NCI-H1048 (cell line): ENCODE data around the gene OR5AK2.
"Not testable (repeated sequence)": the region's sequence is repeated elsewhere in the genome, so short reads cannot be mapped to it uniquely, and the experiment has no call there.

Experiments
- DNase-seq: peaks from one replicate; lab custom pipeline; 2025; lab: John Stamatoyannopoulos, UW

OR5AK2 gene

GRCh38 chr11:56988614-56989013 lies at the start of gene OR5AK2:
TSS of gene OR5AK2 (plus strand) at chr11:56988914. CDS start at chr11:56988914, 0 bp downstream.
- DNase-seq: no peak

DNA sequence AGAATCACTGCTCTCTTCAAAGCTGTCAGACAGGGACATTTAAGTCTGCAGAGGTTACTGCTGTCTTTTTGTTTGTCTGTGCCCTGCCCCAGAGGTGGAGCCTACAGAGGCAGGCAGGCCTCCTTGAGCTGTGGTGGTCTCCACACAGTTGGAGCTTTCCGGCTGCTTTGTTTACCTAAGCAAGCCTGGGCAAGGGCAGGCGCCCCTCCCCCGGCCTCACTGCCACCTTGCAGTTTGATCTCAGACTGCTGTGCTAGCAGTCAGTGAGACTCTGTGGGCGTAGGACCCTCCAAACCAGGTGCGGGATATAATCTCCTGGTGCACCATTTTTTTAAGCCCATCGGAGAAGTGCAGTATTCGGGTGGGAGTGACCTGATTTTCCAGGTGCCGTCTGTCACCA lies 43.2 kb upstream of the OR5AK2 start:
- DNase-seq: not testable (repeated sequence)

DNA sequence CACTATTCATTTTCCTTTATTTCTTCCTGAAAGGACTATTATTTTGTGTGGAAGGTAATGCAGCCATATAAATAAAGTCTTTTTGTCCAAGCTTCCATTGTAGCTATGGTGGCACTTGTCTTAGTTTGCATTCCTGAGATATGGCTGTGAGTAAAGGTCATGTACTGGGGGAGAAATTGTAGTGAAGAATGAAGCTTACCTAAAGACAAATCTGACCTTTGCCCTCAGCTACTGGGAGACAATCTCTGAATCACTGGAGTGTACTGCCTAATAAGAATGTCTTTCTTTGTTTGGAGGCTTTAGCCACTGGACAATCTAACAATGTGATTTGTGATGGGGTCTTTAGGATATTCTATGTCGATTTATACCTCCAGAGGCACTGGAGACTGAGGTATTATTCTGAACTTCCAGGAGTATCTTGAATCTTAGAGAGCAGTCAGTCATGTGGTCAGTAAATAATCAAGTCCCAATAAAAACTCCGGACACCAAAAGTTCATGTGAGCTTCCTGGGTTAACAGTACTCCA lies 39.7 kb upstream of the OR5AK2 start:
- DNase-seq: no peak

DNA sequence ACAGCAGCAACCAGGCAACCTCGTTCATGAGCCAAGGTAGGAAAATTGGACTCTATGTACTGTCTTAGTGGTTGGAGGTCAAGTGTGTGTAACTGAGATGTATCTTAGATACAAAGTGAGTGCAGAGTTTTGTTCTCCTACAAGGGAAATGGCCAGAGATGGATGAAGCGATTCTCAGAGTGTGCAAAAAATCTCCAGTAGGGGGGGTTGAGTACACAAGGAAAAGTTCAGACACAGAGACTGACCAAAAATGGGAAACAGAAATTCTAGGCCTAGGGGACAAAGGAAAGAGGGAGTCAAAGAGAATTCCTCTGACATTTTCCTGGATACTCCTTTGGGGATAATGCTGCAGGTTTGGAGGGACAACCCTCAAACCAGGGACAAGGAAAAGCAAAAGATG lies 38.2 kb upstream of the OR5AK2 start:
- DNase-seq: no peak

- not testable (repeated sequence) for DNase-seq
Measured at GRCh38 chr11:56953907-56954306, 34.8 kb upstream of the OR5AK2 start.

- DNase-seq: no peak
Measured at GRCh38 chr11:56961609-56962008, 27.1 kb upstream of the OR5AK2 start.

GRCh38 chr11:56967726-56968125 lies 21.0 kb upstream of the OR5AK2 start:
- no peak for DNase-seq

DNA sequence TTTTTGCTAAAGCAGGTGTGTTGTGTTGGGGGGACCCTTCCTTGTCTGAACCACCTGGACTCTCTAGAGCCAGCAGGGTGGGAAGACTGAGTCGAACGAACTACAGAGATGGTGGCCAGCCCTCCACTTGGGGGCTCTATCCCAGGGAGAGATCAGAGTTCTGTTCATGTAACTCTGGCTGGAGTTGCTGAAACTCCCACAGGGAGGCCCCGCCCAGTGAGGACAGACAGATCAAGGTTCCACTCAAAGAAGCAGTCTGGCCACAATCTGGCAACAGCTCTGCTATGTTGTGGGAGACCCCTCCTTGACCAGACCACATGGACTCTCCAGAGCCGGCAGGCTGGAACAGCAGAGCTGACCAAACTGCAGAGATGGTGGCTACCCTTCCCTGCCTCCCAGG lies 20.2 kb upstream of the OR5AK2 start:
- no peak for DNase-seq

DNA sequence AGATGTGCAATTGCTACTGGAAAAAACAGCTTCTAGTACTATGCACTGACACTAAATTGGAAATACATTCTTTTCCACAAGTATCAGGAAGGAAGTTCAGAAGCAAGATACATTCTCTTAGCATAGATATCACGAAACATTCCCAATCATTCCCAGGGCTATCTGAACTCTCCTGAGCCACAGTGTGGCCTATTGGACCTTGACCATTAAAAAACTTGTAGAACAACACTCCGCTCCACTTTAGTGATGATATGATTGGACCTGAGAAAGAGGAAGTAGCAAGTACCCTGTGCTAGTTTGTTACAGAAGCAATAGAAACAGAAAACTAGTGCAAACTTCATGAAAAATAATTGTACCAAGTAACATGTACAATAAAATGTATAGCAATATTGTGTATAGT lies 11.4 kb upstream of the OR5AK2 start:
- no peak for DNase-seq

DNA sequence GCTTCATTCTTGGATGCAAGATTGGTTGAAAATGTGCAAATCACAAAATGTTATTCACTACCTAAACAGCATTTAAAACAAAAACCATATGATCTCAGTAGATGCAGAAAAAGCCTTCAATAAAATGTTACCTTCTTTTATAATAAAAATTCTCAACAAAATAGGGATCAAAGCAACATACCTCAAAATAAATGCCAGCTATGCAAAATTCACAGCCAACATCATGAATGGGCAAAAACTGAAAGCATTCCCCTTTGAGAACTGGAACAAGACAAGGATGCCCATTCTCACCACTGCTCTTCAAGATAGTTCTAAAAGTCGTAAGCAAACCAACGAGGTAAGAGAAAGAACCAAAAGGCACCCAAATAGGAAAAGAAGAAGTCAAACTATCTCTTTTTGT lies 2.0 kb downstream of the OR5AK2 start:
- no peak for DNase-seq

- DNase-seq: no peak
Measured at GRCh38 chr11:56994532-56994931, 5.8 kb downstream of the OR5AK2 start.

DNA sequence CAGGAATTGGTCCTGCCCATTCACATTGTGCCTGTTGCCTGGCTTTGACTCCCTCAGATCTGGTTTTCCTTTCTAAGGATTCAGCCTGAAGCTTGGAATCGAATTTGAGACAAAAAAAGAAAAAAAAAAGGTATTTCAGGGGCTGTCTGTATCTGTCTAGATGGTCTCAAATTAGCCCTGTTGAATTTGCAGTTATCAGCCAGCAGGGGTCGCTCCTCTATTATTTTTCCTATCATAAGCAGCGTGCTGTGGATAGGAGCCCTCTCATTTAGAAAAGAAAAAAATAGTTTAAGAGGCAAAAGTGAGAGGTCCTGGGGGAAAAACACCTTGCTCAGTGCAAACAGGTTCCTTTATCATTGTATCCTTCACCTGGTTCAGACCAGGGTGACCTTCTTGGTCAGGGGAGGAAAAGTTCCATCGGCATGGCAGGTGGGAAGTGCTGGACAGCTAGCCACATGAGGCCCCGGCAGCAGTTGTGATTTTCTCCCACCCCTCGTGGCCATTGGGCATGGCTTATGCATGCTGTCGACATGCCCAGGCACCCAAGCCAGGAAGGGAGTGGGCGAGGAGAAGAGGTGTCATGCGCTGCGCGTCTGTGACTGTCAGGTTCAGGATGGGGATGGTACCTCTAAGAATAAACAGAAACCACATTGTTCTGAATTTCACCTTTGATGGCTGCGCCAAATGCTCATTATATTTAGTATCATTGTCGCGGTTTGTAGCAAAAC lies 13.1 kb downstream of the OR5AK2 start:
- DNase-seq: no peak

DNA sequence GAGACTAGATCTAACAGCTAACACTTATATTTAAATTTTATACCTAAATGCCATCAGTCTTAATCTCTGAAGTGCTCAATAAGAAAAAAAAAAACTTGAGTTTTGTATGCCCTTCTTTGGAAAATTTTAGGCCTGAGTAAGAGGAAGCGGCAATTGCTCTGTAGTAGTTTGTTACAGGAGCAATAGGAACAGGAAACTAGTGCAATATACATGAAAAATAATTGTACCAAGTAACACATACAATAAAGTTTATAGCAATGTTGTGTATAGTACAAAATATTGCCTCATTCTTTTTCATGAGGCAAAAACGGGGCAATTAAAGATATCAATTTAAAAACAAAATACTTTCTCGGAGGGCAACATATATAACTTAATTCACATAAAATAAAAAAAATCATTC lies 19.7 kb downstream of the OR5AK2 start:
- DNase-seq: no peak

DNA sequence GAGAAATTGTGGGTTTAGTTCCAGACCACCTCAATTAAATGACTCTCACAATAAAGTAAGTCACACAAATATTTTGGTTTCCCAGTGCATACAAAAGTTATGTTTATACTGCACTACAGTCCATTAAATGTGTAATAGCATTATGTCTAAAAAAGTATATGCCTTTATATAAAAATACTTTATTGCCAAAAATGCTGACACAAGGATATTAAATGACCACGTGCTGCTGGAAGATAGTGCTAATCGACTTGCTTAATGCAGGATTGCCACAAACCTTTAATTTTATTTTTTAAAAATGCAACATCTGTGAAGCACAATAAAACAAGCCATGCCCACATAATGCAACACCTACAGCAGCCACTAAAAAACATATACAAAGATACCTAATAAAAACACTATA lies 27.0 kb downstream of the OR5AK2 start:
- no peak for DNase-seq

DNA sequence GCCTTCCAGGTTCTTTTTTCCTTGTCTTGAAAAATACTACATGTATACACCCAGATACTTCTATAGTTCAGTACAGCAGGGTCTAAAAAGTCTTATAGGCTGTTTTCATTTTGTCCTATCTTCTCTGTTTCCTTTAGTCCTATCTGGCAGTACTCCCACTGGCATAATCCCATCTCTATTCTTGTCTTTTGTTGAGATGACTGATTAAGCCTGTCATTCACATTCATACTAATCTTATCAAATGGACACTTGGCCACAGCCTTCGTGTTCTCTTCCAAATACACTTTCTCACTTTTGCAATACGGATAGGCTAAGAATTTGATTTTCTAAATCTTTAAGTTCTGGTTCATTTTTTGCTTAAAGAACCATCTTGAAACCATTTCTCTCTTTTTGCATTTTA lies 42.8 kb downstream of the OR5AK2 start:
- no peak for DNase-seq
